Right lobe of liver (tissue), 4 donors: ENCODE results near the gene B3GAT1.

Source experiments
- POLR2A ChIP-seq: fragments of 450-650 bp; IDR thresholded peaks from one replicate; pipeline ENCODE4 v1.6.1; 2017; ENCODE audit warnings: antibody characterized with exemption, mild to moderate bottlenecking
- TF ChIP-seq, protein P1 (sequence below), 4 donors: fragments of 200-600 bp in 3 of 4; fragments of 450-650 bp in 1 of 4; IDR thresholded peaks; one replicate each; pipeline versions ENCODE4 v1.5.1 to v1.8.0; 2016 to 2022; ENCODE audit warnings: antibody characterized with exemption in 4 of 4, mild to moderate bottlenecking in 2 of 4
- donor health status: DM: no; HTN: no; CAD: no.
- donor health status: DM: no; HTN: no; CAD: no.
- donor health status: DM: no; HTN: yes; CAD: no.

GRCh38 chr11:134365011-134365925 lies 46.8 kb downstream of the B3GAT1 start:
- TF ChIP-seq, protein P1, sequence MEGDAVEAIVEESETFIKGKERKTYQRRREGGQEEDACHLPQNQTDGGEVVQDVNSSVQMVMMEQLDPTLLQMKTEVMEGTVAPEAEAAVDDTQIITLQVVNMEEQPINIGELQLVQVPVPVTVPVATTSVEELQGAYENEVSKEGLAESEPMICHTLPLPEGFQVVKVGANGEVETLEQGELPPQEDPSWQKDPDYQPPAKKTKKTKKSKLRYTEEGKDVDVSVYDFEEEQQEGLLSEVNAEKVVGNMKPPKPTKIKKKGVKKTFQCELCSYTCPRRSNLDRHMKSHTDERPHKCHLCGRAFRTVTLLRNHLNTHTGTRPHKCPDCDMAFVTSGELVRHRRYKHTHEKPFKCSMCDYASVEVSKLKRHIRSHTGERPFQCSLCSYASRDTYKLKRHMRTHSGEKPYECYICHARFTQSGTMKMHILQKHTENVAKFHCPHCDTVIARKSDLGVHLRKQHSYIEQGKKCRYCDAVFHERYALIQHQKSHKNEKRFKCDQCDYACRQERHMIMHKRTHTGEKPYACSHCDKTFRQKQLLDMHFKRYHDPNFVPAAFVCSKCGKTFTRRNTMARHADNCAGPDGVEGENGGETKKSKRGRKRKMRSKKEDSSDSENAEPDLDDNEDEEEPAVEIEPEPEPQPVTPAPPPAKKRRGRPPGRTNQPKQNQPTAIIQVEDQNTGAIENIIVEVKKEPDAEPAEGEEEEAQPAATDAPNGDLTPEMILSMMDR (IDR thresholded peaks at IDR 0.05), result no peak
- no peak for TF ChIP-seq POLR2A
